Right lobe of liver (tissue), 6 donors: ENCODE data around the gene RXFP1. TPM values are rescaled to one million over a fixed set of nuclear protein-coding genes. Genes with fewer than 3 reads are reported as not detected.

ENCODE experiments used
- ATAC-seq, 4 donors: fragments of 200-7000 bp; cut with Tn5 transposase; one replicate each; pipeline ENCODE4 v1.9.1; 2020; ENCODE audit warnings: mild to moderate bottlenecking in 4 of 4, moderate library complexity in 4 of 4
- DNase-seq, 3 donors: peaks; one replicate each; pipeline ENCODE4 v3.0.0-alpha.2; 2020
- H3K27ac ChIP-seq, 3 donors: fragments of 200-600 bp; one replicate each; pipeline ENCODE4 v1.8.0; 2022
- H3K27me3 ChIP-seq, 2 donors: fragments of 200-600 bp; one replicate each; pipeline ENCODE4 v1.8.0; 2022
- H3K36me3 ChIP-seq, 4 donors: fragments of 200-600 bp; sonication (generic) in 1 of 4; one replicate each; pipeline versions ENCODE4 v1.5.1 to v1.8.0; 2017 to 2022; ENCODE audit warnings: control low read depth in 1 of 4
- H3K4me1 ChIP-seq, 4 donors: fragments of 200-600 bp; sonication (generic) in 1 of 4; one replicate each; pipeline versions ENCODE4 v1.5.1 to v1.8.0; 2017 to 2022; ENCODE audit warnings: control low read depth in 1 of 4
- H3K4me3 ChIP-seq, 3 donors: fragments of 200-600 bp; one replicate each; pipeline ENCODE4 v1.8.0; 2022
- H3K9me3 ChIP-seq, 4 donors: fragments of 200-600 bp; sonication (generic) in 1 of 4; one replicate each; pipeline versions ENCODE4 v1.5.1 to v1.8.0; 2017 to 2022; ENCODE audit warnings: control low read depth in 1 of 4
- CTCF ChIP-seq, 4 donors: fragments of 200-600 bp in 3 of 4; fragments of 450-650 bp in 1 of 4; IDR thresholded peaks; one replicate each; pipeline versions ENCODE4 v1.5.1 to v1.8.0; 2016 to 2022; ENCODE audit warnings: antibody characterized with exemption in 4 of 4, mild to moderate bottlenecking in 2 of 4
- POLR2A ChIP-seq: fragments of 450-650 bp; IDR thresholded peaks from one replicate; pipeline ENCODE4 v1.6.1; 2017; ENCODE audit warnings: antibody characterized with exemption, mild to moderate bottlenecking
- WGBS: methylation state at CpG from one replicate; pipeline ENCODE4 v1.1.6; 2018; ENCODE audit warnings: low coverage, low lambda C conversion rate; ENCODE audit not compliant: insufficient coverage; ENCODE audit errors: missing lambda C conversion rate; 5-methylcytosine and 5-hydroxymethylcytosine counted together
- intact Hi-C, 2 donors: fragments of 100-400 bp; cut with DNase I; formaldehyde crosslinking; loops; one replicate each; pipeline versions ENCODE4 v1.11.2 to v1.14.1; 2022
- total RNA-seq, 6 experiments: library from RNA; depleted of rRNA in 2 of 6; stranded (reverse); fragments of >200 nt in 2 of 6; fragmentation: NEBNext Ultra II Directional in 3 of 6; extraction: Animal tissue kit (Norgen Biotek cat#: 25700) in 3 of 6; gene quantifications; one replicate each; pipeline versions ENCODE4 v1.1.0 to v1.2.4, GENCODE V29; 2016 to 2023
- donor health status: DM: no; HTN: yes; CAD: no.
- donor health status: DM: no; HTN: no; CAD: no.
- donor health status: DM: no; HTN: no; CAD: no.
- donor health status: DM: no; HTN: yes; CAD: no.
- donor health status: DM: no; HTN: yes; CAD: no.

Gene RXFP1
- total RNA-seq, 6 experiments from 2014 or later = 0.88 to 3.4 (median 1.3) TPM

GRCh38 chr4:158492391-158492790 lies 29.3 kb upstream of the RXFP1 start:
- H3K4me3 ChIP-seq = no peak overlapping the region
- no peaks in the 10 kb centered on the region for H3K4me1 ChIP-seq
- intact Hi-C loops = no loop called here
- ATAC-seq = no peak
- no peaks in the 10 kb centered on the region for H3K9me3 ChIP-seq
- TF ChIP-seq POLR2A (no peak), CTCF (IDR thresholded peaks at IDR 0.05) (no peak)
- H3K27me3 ChIP-seq = no peaks in the 10 kb centered on the region
- no peaks in the 10 kb centered on the region for H3K36me3 ChIP-seq
- DNase-seq = no peak
- no peak overlapping the region for H3K27ac ChIP-seq

- H3K27ac ChIP-seq = no peak overlapping the region
- H3K9me3 ChIP-seq = no peaks in the 10 kb centered on the region
- no peaks in the 10 kb centered on the region for H3K36me3 ChIP-seq
- H3K4me1 ChIP-seq = no peaks in the 10 kb centered on the region
- DNase-seq = peak in 1 of 3 donors; percentile 24
- intact Hi-C loops = no loop called here
- WGBS = 33% methylated on average over 5 of the region's 5 CpGs
- no peak overlapping the region for H3K4me3 ChIP-seq
- peak in 3 of 4 donors; percentile 36 to 51 (median 41) for TF ChIP-seq CTCF (IDR thresholded peaks at IDR 0.05)
- no peak for TF ChIP-seq POLR2A
- H3K27me3 ChIP-seq = no peaks in the 10 kb centered on the region
- peak in 2 of 4 donors; percentile 25 to 39 for ATAC-seq
Measured at GRCh38 chr4:158496030-158496741, 25.5 kb upstream of the RXFP1 start.

- no peaks in the 10 kb centered on the region for H3K9me3 ChIP-seq
- WGBS = 50% methylated on average over 4 of the region's 4 CpGs
- no peak overlapping the region for H3K27ac ChIP-seq
- no peak for DNase-seq
- H3K4me3 ChIP-seq = no peak overlapping the region
- ATAC-seq = no peak
- H3K36me3 ChIP-seq = no peaks in the 10 kb centered on the region
- TF ChIP-seq CTCF (IDR thresholded peaks at IDR 0.05) (no peak), POLR2A (no peak)
- intact Hi-C loops = no loop called here
- H3K27me3 ChIP-seq = no peaks in the 10 kb centered on the region
- no peaks in the 10 kb centered on the region for H3K4me1 ChIP-seq
Measured at GRCh38 chr4:158500054-158500453, 21.6 kb upstream of the RXFP1 start.

GRCh38 chr4:158513256-158513655 lies 8.4 kb upstream of the RXFP1 start:
- 25% methylated on average over 2 of the region's 2 CpGs for WGBS
- H3K4me1 ChIP-seq = no peaks in the 10 kb centered on the region
- DNase-seq (no peak), ATAC-seq (no peak)
- no peaks in the 10 kb centered on the region for H3K27me3 ChIP-seq
- no peak overlapping the region for H3K27ac ChIP-seq
- intact Hi-C loops = no loop called here
- H3K4me3 ChIP-seq = no peak overlapping the region
- TF ChIP-seq POLR2A = no peak
- no peak for TF ChIP-seq CTCF (IDR thresholded peaks at IDR 0.05)
- no peaks in the 10 kb centered on the region for H3K36me3 ChIP-seq
- no peaks in the 10 kb centered on the region for H3K9me3 ChIP-seq
